SKM-1 treated with dmso at 0.1 percent for 144 hours (cell line): ENCODE measurements around the gene PDK4.
"Not testable (repeated sequence)": the region's sequence is repeated elsewhere in the genome, so short reads cannot be mapped to it uniquely, and the experiment has no call there.

Experiments used
- DNase-seq: peaks from one replicate; lab custom pipeline; 2025; ENCODE audit not compliant: unreplicated experiment; lab: John Stamatoyannopoulos, UW

The PDK4 gene

GRCh38 chr7:95605275-95605674 is 9.0 kb upstream of the PDK4 start:
- no peak for DNase-seq

- not testable (repeated sequence) for DNase-seq
Observed at GRCh38 chr7:95604811-95605210, 8.5 kb upstream of the PDK4 start.

- DNase-seq = not testable (repeated sequence)
Observed at GRCh38 chr7:95604397-95604796, 8.1 kb upstream of the PDK4 start.

GRCh38 chr7:95602421-95602820 is 6.1 kb upstream of the PDK4 start:
- DNase-seq = no peak

- DNase-seq = no peak
Observed at GRCh38 chr7:95601316-95601715, 5.0 kb upstream of the PDK4 start.

GRCh38 chr7:95599069-95599468 is 2.8 kb upstream of the PDK4 start:
- no peak for DNase-seq

GRCh38 chr7:95598511-95598910 is 2.2 kb upstream of the PDK4 start:
- no peak for DNase-seq

GRCh38 chr7:95595746-95596197 is 544 bp downstream of the PDK4 start:
- no peak for DNase-seq

- DNase-seq = no peak
Observed at GRCh38 chr7:95594185-95594584, 2.1 kb downstream of the PDK4 start.

GRCh38 chr7:95593343-95593742 is 3.0 kb downstream of the PDK4 start:
- DNase-seq = no peak

- no peak for DNase-seq
Observed at GRCh38 chr7:95592570-95592969, 3.7 kb downstream of the PDK4 start.

- no peak for DNase-seq
Observed at GRCh38 chr7:95590387-95591248, 5.7 kb downstream of the PDK4 start.

GRCh38 chr7:95589766-95590165 is 6.5 kb downstream of the PDK4 start:
- no peak for DNase-seq

- no peak for DNase-seq
Observed at GRCh38 chr7:95589031-95589430, 7.3 kb downstream of the PDK4 start.

GRCh38 chr7:95586951-95587301 is 9.4 kb downstream of the PDK4 start:
- DNase-seq = no peak

GRCh38 chr7:95585426-95585789 is 10.9 kb downstream of the PDK4 start:
- DNase-seq = no peak

GRCh38 chr7:95584769-95585425 is 11.4 kb downstream of the PDK4 start:
- DNase-seq = no peak

- no peak for DNase-seq
Observed at GRCh38 chr7:95583834-95584621, 12.3 kb downstream of the PDK4 start.

- no peak for DNase-seq
Observed at GRCh38 chr7:95582578-95583293, 13.6 kb downstream of the PDK4 start.

GRCh38 chr7:95581467-95581866 is 14.8 kb downstream of the PDK4 start:
- no peak for DNase-seq

GRCh38 chr7:95579318-95579717 is 17.0 kb downstream of the PDK4 start:
- no peak for DNase-seq
